Measurements from ENCODE around the gene MORC3. TPM values are rescaled to one million over a fixed set of nuclear protein-coding genes. Genes with fewer than 3 reads are reported as not detected.
A peak's percentile ranks its signal among the peaks of the same experiment; 100 is the strongest.

The MORC3 gene
- total RNA-seq, 3 donors from 2014 or later (not counting 1 experiment from before 2014, with no cell fraction given), result 59.7 to 74.1 (median 64.8) TPM

GRCh38 chr21:36412916-36413315 lies 92.9 kb downstream of the MORC3 start:
- Histone ChIP-seq H3K36me3 (ENCODE audit: control insufficient read depth, insufficient read depth, low read length) (peaks cover 9% of the 10 kb centered on the region), H3K4me3 (ENCODE audit: low read length) (no peak overlapping the region), H3K9me3 (ENCODE audit: control insufficient read depth, insufficient read depth, low read length) (no peaks in the 10 kb centered on the region), H3K27me3 (ENCODE audit: control insufficient read depth, insufficient read depth, low read length) (no peaks in the 10 kb centered on the region), H3K27ac (ENCODE audit: low read length) (no peak overlapping the region), H3K4me1 (ENCODE audit: control insufficient read depth, insufficient read depth, low read length) (no peaks in the 10 kb centered on the region)
- peaks cover 6% of the 10 kb centered on the region for H3K36me3 Mint-ChIP-seq
- ATAC-seq, result no peak
- DNase-seq, result no peak
- H3K9me3 Mint-ChIP-seq, result no peaks in the 10 kb centered on the region
- intact Hi-C loops (cut with micrococcal nuclease), result no loop called here
- H3K27ac Mint-ChIP-seq, result no peak overlapping the region
- no peak overlapping the region for H3K4me3 Mint-ChIP-seq
- no peak for TF ChIP-seq CTCF (IDR thresholded peaks at IDR 0.05)
- peaks cover 0 to 5% of the 10 kb centered on the region in 2 donors for H3K4me1 Mint-ChIP-seq
- 97% methylated on average over 11 of the region's 11 CpGs for WGBS (ENCODE audit: insufficient coverage)
- no peaks in the 10 kb centered on the region for H3K27me3 Mint-ChIP-seq (ENCODE audit: low read depth in 2 of 2)

GRCh38 chr21:36415375-36415774 lies 95.4 kb downstream of the MORC3 start:
- H3K4me1 ChIP-seq (ENCODE audit: control insufficient read depth, insufficient read depth, low read length), result no peaks in the 10 kb centered on the region
- no peaks in the 10 kb centered on the region for H3K9me3 ChIP-seq (ENCODE audit: control insufficient read depth, insufficient read depth, low read length)
- peaks cover 6% of the 10 kb centered on the region for H3K36me3 Mint-ChIP-seq
- peaks cover 9% of the 10 kb centered on the region for H3K36me3 ChIP-seq (ENCODE audit: control insufficient read depth, insufficient read depth, low read length)
- DNase-seq, result no peak
- WGBS (ENCODE audit: insufficient coverage), result 94% methylated on average over 6 of the region's 6 CpGs
- H3K4me3 Mint-ChIP-seq, result no peak overlapping the region
- H3K4me3 ChIP-seq (ENCODE audit: low read length), result no peak overlapping the region
- H3K27ac Mint-ChIP-seq, result no peak overlapping the region
- intact Hi-C loops (cut with micrococcal nuclease), result no loop called here
- peaks cover 5 to 9% of the 10 kb centered on the region in 2 donors for H3K4me1 Mint-ChIP-seq
- no peak for TF ChIP-seq CTCF (IDR thresholded peaks at IDR 0.05)
- H3K9me3 Mint-ChIP-seq, result no peaks in the 10 kb centered on the region
- no peak overlapping the region for H3K27ac ChIP-seq (ENCODE audit: low read length)
- H3K27me3 ChIP-seq (ENCODE audit: control insufficient read depth, insufficient read depth, low read length), result no peaks in the 10 kb centered on the region
- no peaks in the 10 kb centered on the region for H3K27me3 Mint-ChIP-seq (ENCODE audit: low read depth in 2 of 2)
- no peak for ATAC-seq

- Mint-ChIP-seq H3K36me3 (peaks cover 6% of the 10 kb centered on the region), H3K27me3 (ENCODE audit: low read depth in 2 of 2) (no peaks in the 10 kb centered on the region), H3K4me1 (peaks cover 24 to 30% of the 10 kb centered on the region in 2 donors), H3K4me3 (no peak overlapping the region), H3K9me3 (no peaks in the 10 kb centered on the region), H3K27ac (no peak overlapping the region)
- Histone ChIP-seq H3K4me3 (ENCODE audit: low read length) (no peak overlapping the region), H3K9me3 (ENCODE audit: control insufficient read depth, insufficient read depth, low read length) (no peaks in the 10 kb centered on the region), H3K4me1 (ENCODE audit: control insufficient read depth, insufficient read depth, low read length) (peaks cover 20% of the 10 kb centered on the region), H3K36me3 (ENCODE audit: control insufficient read depth, insufficient read depth, low read length) (peaks cover 3% of the 10 kb centered on the region), H3K27me3 (ENCODE audit: control insufficient read depth, insufficient read depth, low read length) (no peaks in the 10 kb centered on the region), H3K27ac (ENCODE audit: low read length) (no peak overlapping the region)
- intact Hi-C loops (cut with micrococcal nuclease), result no loop called here
- ATAC-seq (no peak), DNase-seq (no peak)
- TF ChIP-seq CTCF (IDR thresholded peaks at IDR 0.05), result no peak
- WGBS (ENCODE audit: insufficient coverage), result 97% methylated on average over 14 of the region's 14 CpGs
Measured at GRCh38 chr21:36419241-36419640, 99.2 kb downstream of the MORC3 start.

- peaks cover 3% of the 10 kb centered on the region for H3K36me3 ChIP-seq (ENCODE audit: control insufficient read depth, insufficient read depth, low read length)
- peak; percentile 71 for TF ChIP-seq CTCF (IDR thresholded peaks at IDR 0.05)
- no peaks in the 10 kb centered on the region for H3K27me3 Mint-ChIP-seq (ENCODE audit: low read depth in 2 of 2)
- H3K4me3 Mint-ChIP-seq, result no peak overlapping the region
- peak overlapping the region in 1 of 2 donors; percentile 54 for H3K27ac Mint-ChIP-seq
- DNase-seq (peak; percentile 51 to 56), ATAC-seq (peak; percentile 60 to 85 (median 84))
- peaks cover 6% of the 10 kb centered on the region for H3K36me3 Mint-ChIP-seq
- no peaks in the 10 kb centered on the region for H3K27me3 ChIP-seq (ENCODE audit: control insufficient read depth, insufficient read depth, low read length)
- H3K4me1 Mint-ChIP-seq, result peaks cover 24 to 33% of the 10 kb centered on the region in 2 donors
- H3K4me1 ChIP-seq (ENCODE audit: control insufficient read depth, insufficient read depth, low read length), result peaks cover 20% of the 10 kb centered on the region
- no peak overlapping the region for H3K27ac ChIP-seq (ENCODE audit: low read length)
- no peaks in the 10 kb centered on the region for H3K9me3 Mint-ChIP-seq
- intact Hi-C loops (cut with micrococcal nuclease), result loop anchor here (1.0 to 5.0 kb wide), 2 partner anchors 169 to 507 kb away; no protein-coding TSS in a partner anchor
- WGBS (ENCODE audit: insufficient coverage), result 51% methylated on average over 8 of the region's 8 CpGs
- no peaks in the 10 kb centered on the region for H3K9me3 ChIP-seq (ENCODE audit: control insufficient read depth, insufficient read depth, low read length)
- no peak overlapping the region for H3K4me3 ChIP-seq (ENCODE audit: low read length)
Measured at GRCh38 chr21:36419996-36420395, 100.0 kb downstream of the MORC3 start.

Data from natural killer cell (primary cell).